HepG2 (cell line): Measurements from ENCODE around the gene ZNF513. TPM values are rescaled to one million over a fixed set of nuclear protein-coding genes. Genes with fewer than 3 reads are reported as not detected.

Experiments used
- AKNA ChIP-seq: sonication (generic); formaldehyde crosslinking; IDR thresholded peaks from 2 replicates; pipeline ENCODE4 v1.4.0; 2020; ENCODE audit warnings: missing genetic modification reagents, borderline replicate concordance
- GMEB1 ChIP-seq: sonication (generic); formaldehyde crosslinking; IDR thresholded peaks from 2 replicates; pipeline ENCODE4 v1.5.1; 2020; ENCODE audit warnings: missing genetic modification reagents, mild to moderate bottlenecking, borderline replicate concordance
- HDAC6 ChIP-seq: fragments of 200-600 bp; sonication (generic); IDR thresholded peaks from 2 replicates; pipeline ENCODE4 v1.7.0; 2017; ENCODE audit warnings: mild to moderate bottlenecking, antibody characterized with exemption, low read length, low read depth
- HNF4G ChIP-seq, 2 experiments: sonication (generic) in 1 of 2; formaldehyde crosslinking in 1 of 2; IDR thresholded peaks; 2 replicates each; pipeline versions ENCODE4 v1.4.0 to v1.6.1; 2011 to 2020; ENCODE audit warnings: borderline replicate concordance in 2 of 2, low read depth in 2 of 2, mild to moderate bottlenecking in 2 of 2, low read length in 1 of 2, missing genetic modification reagents in 1 of 2, moderate library complexity in 1 of 2
- KLF12 ChIP-seq: sonication (generic); formaldehyde crosslinking; IDR thresholded peaks from 2 replicates; pipeline ENCODE4 v1.4.0; 2020; ENCODE audit warnings: missing genetic modification reagents, borderline replicate concordance
- MED1 ChIP-seq: sonication (generic); formaldehyde crosslinking; IDR thresholded peaks from 2 replicates; pipeline ENCODE4 v1.4.0; 2020; ENCODE audit warnings: missing genetic modification reagents
- NBN ChIP-seq: fragments of 450-650 bp; conservative IDR thresholded peaks from 2 replicates; pipeline ENCODE4 v1.6.1; 2017
- NR2F1 ChIP-seq, 2 experiments: fragments of 450-650 bp in 1 of 2; formaldehyde crosslinking in 1 of 2; IDR thresholded peaks; 2 replicates each; pipeline versions ENCODE4 v1.5.0 to v1.6.1; 2016 to 2020; ENCODE audit warnings: mild to moderate bottlenecking in 1 of 2, missing compliant biosample characterization in 1 of 2, missing genetic modification reagents in 1 of 2, moderate library complexity in 1 of 2
- POLR2AphosphoS2 ChIP-seq: IDR thresholded peaks from 2 replicates; pipeline ENCODE4 v1.6.1; 2011; ENCODE audit warnings: low read depth, low read length, improper control_type of control experiment
- RAD21 ChIP-seq: fragments of 450-650 bp; formaldehyde crosslinking; IDR thresholded peaks from 2 replicates; pipeline ENCODE4 v1.5.0; 2020; ENCODE audit warnings: mild to moderate bottlenecking
- RARA ChIP-seq: IDR thresholded peaks from 2 replicates; pipeline ENCODE4 v1.6.1; 2016; ENCODE audit warnings: missing genetic modification reagents, missing compliant biosample characterization
- RNF2 ChIP-seq: fragments of 450-650 bp; conservative IDR thresholded peaks from 2 replicates; pipeline ENCODE4 v1.6.1; 2016; ENCODE audit warnings: low read depth
- SIN3B ChIP-seq: fragments of 150-350 bp; IDR thresholded peaks from 2 replicates; pipeline ENCODE4 v1.6.1; 2014; ENCODE audit warnings: low read length
- TFDP2 ChIP-seq: sonication (generic); formaldehyde crosslinking; IDR thresholded peaks from 2 replicates; pipeline ENCODE4 v1.4.0; 2020; ENCODE audit warnings: missing genetic modification reagents
- THAP11 ChIP-seq: IDR thresholded peaks from 2 replicates; pipeline ENCODE4 v1.6.1; 2016; ENCODE audit warnings: missing biosample characterization, missing genetic modification reagents
- ZFP62 ChIP-seq: sonication (generic); formaldehyde crosslinking; IDR thresholded peaks from 2 replicates; pipeline ENCODE4 v1.4.0; 2020; ENCODE audit warnings: missing genetic modification reagents
- ZNF382 ChIP-seq: sonication (generic); formaldehyde crosslinking; IDR thresholded peaks from 2 replicates; pipeline ENCODE4 v1.5.0; 2020; ENCODE audit warnings: missing genetic modification reagents, mild to moderate bottlenecking, borderline replicate concordance
- ZNF510 ChIP-seq: sonication (generic); formaldehyde crosslinking; IDR thresholded peaks from 2 replicates; pipeline ENCODE4 v1.4.0; 2020; ENCODE audit warnings: low read depth, mild to moderate bottlenecking, missing genetic modification reagents
- ZNF570 ChIP-seq: sonication (generic); formaldehyde crosslinking; IDR thresholded peaks from 2 replicates; pipeline ENCODE4 v1.4.0; 2020; ENCODE audit warnings: mild to moderate bottlenecking, missing genetic modification reagents, borderline replicate concordance
- ZNF597 ChIP-seq: sonication (generic); formaldehyde crosslinking; IDR thresholded peaks from 2 replicates; pipeline ENCODE4 v1.5.0; 2020; ENCODE audit warnings: missing genetic modification reagents
- ZNF781 ChIP-seq: sonication (generic); formaldehyde crosslinking; IDR thresholded peaks from 2 replicates; pipeline ENCODE4 v1.5.1; 2020; ENCODE audit warnings: borderline replicate concordance, mild to moderate bottlenecking, missing genetic modification reagents; ENCODE audit errors: not compliant biosample characterization
- polyA plus RNA-seq, 8 experiments: library from polyadenylated mRNA; depleted of rRNA in 3 of 8; stranded (reverse) in 7 of 8; unstranded in 1 of 8; fragments of >200 nt; fragmentation: Illumina TruSeq in 4 of 8; extraction: Trizol in 4 of 8; gene quantifications; 2 replicates each; pipeline versions ENCODE4 v1.2.1 to v1.2.3, GENCODE V29; 2011 to 2016; ENCODE audit warnings: low read depth in 4 of 8, missing spikeins in 1 of 8, mixed read lengths in 1 of 8; ENCODE audit not compliant: insufficient read depth in 1 of 8
- total RNA-seq, 5 experiments: library from RNA; depleted of rRNA; stranded (reverse); fragments of >200 nt; fragmentation: Illumina TruSeq; extraction: Trizol; gene quantifications; 2 replicates each; pipeline ENCODE4 v1.2.3, GENCODE V29; 2016; ENCODE audit warnings: low read depth in 1 of 5

ZNF513 gene
- total and polyA plus RNA-seq, 2 of the 13 experiments (the other 11 are each of a cell fraction or from before 2014, with no cell fraction given): 4.9 to 6.3 TPM

GRCh38 chr2:27412419-27413152, 32.1 kb upstream of the ZNF513 start (continued):
- TF ChIP-seq THAP11 (CRISPR knock-in tag): no peak; the same call in 1 of the 2 replicates
- no peak for TF ChIP-seq ZNF781 (CRISPR knock-in tag)
- TF ChIP-seq SIN3B: no peak; the same call in 1 of the 2 replicates
- TF ChIP-seq HNF4G (IDR thresholded peaks at IDR 0.05; ENCODE audit: borderline replicate concordance, low read depth, low read length): peak; percentile 48
- TF ChIP-seq HNF4G (CRISPR knock-in tag; IDR thresholded peaks at IDR 0.05; ENCODE audit: borderline replicate concordance, low read depth): no peak
- peak; percentile 25; the same call in 1 of the 2 replicates for TF ChIP-seq RARA
- no peak for TF ChIP-seq TFDP2 (CRISPR knock-in tag)
- TF ChIP-seq RNF2: no peak
- TF ChIP-seq HDAC6: no peak
- no peak; the same call in 1 of the 2 replicates for TF ChIP-seq GMEB1
- no peak for TF ChIP-seq POLR2AphosphoS2
- TF ChIP-seq MED1 (CRISPR knock-in tag): peak; percentile 12; the same call in 1 of the 2 replicates
- TF ChIP-seq ZFP62 (CRISPR knock-in tag): no peak
- no peak for TF ChIP-seq KLF12 (CRISPR knock-in tag)
- TF ChIP-seq ZNF597 (CRISPR knock-in tag): no peak
- no peak for TF ChIP-seq NR2F1 (CRISPR knock-in tag; IDR thresholded peaks at IDR 0.05)
- TF ChIP-seq ZNF570 (CRISPR knock-in tag): no peak
- TF ChIP-seq AKNA (CRISPR knock-in tag): no peak
- no peak for TF ChIP-seq ZNF382
- no peak for TF ChIP-seq NBN
- no peak for TF ChIP-seq ZNF510
- peak; percentile 8; the same call in 1 of the 2 replicates for TF ChIP-seq RAD21 (CRISPR knock-in tag)
